ENCODE results near the gene GCHFR. TPM values are rescaled to one million over a fixed set of nuclear protein-coding genes. Genes with fewer than 3 reads are reported as not detected.

GCHFR gene
- total RNA-seq, 1 donor from 2014 or later = 1.6 TPM

DNA sequence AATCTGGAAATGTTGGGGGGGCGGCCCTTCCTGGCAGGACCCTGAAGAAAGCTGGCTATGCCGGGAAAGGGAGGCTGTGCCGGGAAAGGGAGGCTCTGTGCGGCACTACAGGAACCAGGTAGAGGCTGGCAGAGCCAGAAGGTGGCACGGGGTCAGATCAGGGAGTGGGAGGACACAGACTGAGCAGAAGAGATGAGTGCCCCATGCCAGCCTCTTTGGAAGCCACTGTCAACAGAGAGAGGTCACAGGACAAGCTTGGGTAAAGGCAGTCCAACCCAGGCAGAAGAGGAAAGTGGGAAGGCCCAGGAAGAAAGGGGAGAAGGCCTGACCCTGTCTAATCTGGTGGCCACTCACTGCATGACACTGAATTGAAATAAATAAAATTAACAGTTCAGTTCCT lies 7.4 kb downstream of the GCHFR start:
- TF ChIP-seq, protein P1, sequence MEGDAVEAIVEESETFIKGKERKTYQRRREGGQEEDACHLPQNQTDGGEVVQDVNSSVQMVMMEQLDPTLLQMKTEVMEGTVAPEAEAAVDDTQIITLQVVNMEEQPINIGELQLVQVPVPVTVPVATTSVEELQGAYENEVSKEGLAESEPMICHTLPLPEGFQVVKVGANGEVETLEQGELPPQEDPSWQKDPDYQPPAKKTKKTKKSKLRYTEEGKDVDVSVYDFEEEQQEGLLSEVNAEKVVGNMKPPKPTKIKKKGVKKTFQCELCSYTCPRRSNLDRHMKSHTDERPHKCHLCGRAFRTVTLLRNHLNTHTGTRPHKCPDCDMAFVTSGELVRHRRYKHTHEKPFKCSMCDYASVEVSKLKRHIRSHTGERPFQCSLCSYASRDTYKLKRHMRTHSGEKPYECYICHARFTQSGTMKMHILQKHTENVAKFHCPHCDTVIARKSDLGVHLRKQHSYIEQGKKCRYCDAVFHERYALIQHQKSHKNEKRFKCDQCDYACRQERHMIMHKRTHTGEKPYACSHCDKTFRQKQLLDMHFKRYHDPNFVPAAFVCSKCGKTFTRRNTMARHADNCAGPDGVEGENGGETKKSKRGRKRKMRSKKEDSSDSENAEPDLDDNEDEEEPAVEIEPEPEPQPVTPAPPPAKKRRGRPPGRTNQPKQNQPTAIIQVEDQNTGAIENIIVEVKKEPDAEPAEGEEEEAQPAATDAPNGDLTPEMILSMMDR (IDR thresholded peaks at IDR 0.05) = no peak
- Mint-ChIP-seq H3K27ac (ENCODE audit: unreplicated experiment) (no peak overlapping the region), H3K36me3 (ENCODE audit: low read depth) (peaks cover 12% of the 10 kb centered on the region), H3K9me3 (ENCODE audit: low read depth) (no peaks in the 10 kb centered on the region), H3K4me3 (ENCODE audit: unreplicated experiment) (no peak overlapping the region), H3K27me3 (ENCODE audit: low read depth) (no peaks in the 10 kb centered on the region), H3K4me1 (ENCODE audit: low read depth) (peaks cover 20% of the 10 kb centered on the region)
- no peak for DNase-seq (ENCODE audit: low spot score)

DNA sequence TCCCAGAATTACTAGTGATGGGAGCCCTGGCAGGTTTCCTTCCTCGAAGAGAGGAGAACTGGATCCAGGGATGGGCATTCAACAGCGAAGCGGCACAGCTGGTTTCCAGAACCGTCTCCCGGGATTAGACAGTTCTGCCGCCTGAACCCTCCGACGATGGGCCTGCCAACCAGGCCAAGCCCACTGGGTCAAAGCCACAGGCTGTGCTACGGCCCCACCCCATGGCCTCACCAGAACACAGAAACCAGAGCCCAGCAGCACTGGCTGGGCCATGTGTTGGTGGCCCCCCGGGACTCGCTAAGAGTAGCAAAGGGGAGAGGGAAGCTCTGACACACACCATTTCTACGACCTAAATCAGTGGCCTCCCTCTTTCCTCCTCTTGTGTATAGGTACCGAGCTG lies 8.1 kb downstream of the GCHFR start:
- TF ChIP-seq, protein P1 (IDR thresholded peaks at IDR 0.05) = no peak
- no peak for DNase-seq (ENCODE audit: low spot score)
- H3K4me3 Mint-ChIP-seq (ENCODE audit: unreplicated experiment) = no peak overlapping the region
- H3K4me1 Mint-ChIP-seq (ENCODE audit: low read depth) = peaks cover 19% of the 10 kb centered on the region
- peaks cover 17% of the 10 kb centered on the region for H3K36me3 Mint-ChIP-seq (ENCODE audit: low read depth)
- H3K9me3 Mint-ChIP-seq (ENCODE audit: low read depth) = no peaks in the 10 kb centered on the region
- H3K27ac Mint-ChIP-seq (ENCODE audit: unreplicated experiment) = no peak overlapping the region
- H3K27me3 Mint-ChIP-seq (ENCODE audit: low read depth) = no peaks in the 10 kb centered on the region

DNA sequence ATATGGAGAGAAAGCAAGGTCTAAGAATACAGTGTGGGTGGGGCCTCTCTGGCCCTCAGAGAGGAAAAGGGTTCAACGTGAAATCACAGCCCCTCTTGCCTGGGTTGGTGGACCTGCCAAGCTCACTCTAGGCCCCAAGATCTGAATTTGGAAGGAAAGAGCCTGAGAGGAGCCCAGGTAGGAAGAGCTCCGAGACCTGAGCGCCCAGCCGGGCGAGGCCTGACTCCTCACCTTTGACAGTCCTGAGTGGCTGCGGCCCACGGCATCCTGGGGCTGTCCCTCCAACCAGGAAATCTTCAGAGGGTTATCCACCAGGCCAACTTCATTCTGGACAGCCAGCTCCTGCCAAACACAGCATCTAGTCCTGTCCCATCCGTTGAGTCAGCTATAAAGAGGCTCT lies 9.6 kb downstream of the GCHFR start:
- no peaks in the 10 kb centered on the region for H3K9me3 Mint-ChIP-seq (ENCODE audit: low read depth)
- peaks cover 20% of the 10 kb centered on the region for H3K4me1 Mint-ChIP-seq (ENCODE audit: low read depth)
- H3K36me3 Mint-ChIP-seq (ENCODE audit: low read depth) = peaks cover 17% of the 10 kb centered on the region
- TF ChIP-seq, protein P1 (IDR thresholded peaks at IDR 0.05) = no peak
- no peak overlapping the region for H3K4me3 Mint-ChIP-seq (ENCODE audit: unreplicated experiment)
- no peak for DNase-seq (ENCODE audit: low spot score)
- no peaks in the 10 kb centered on the region for H3K27me3 Mint-ChIP-seq (ENCODE audit: low read depth)
- H3K27ac Mint-ChIP-seq (ENCODE audit: unreplicated experiment) = no peak overlapping the region

DNA sequence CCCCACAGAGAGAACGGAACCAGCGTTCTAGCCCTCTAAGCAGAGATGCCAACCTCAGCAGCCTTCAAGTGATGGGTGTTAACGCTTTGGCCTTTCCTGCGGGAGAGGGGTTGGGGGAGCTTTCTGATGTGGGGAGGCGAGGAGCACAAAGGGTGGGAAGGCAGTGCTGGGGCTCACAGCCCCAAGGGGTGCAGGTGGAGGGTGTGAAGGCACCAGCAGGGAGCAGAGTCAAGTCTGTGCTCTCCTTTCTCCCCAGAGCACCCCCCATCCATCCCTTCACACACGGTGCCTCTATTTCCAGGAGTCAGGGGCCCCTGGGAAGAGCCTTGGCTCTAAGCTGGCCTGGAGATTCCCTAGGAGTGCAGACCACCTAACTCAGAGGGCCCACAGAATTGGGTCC lies 10.0 kb downstream of the GCHFR start:
- Mint-ChIP-seq H3K27me3 (ENCODE audit: low read depth) (no peaks in the 10 kb centered on the region), H3K4me1 (ENCODE audit: low read depth) (peaks cover 20% of the 10 kb centered on the region), H3K36me3 (ENCODE audit: low read depth) (peaks cover 17% of the 10 kb centered on the region), H3K4me3 (ENCODE audit: unreplicated experiment) (no peak overlapping the region), H3K27ac (ENCODE audit: unreplicated experiment) (no peak overlapping the region), H3K9me3 (ENCODE audit: low read depth) (no peaks in the 10 kb centered on the region)
- TF ChIP-seq, protein P1 (IDR thresholded peaks at IDR 0.05) = no peak
- no peak for DNase-seq (ENCODE audit: low spot score)

DNA sequence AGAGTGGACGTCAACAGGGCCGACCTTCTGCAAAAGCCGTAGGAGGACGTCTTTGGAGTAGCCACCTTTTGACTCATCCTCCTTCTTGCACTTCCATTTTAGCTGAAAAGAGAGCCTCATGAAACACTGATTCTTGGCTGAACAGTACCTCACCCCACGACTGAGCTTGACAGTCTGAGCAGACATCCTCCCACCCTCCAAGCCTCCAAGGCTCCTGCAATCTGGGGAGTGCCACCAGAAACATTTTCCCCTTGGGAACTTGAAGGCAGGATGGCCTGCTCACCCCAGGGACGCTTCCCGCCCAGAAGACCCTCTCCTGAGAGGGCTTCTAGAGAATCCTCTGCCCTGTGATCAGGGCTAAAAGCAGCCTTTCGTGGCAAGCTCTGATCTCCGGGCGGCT lies 11.1 kb downstream of the GCHFR start:
- Mint-ChIP-seq H3K27me3 (ENCODE audit: low read depth) (no peaks in the 10 kb centered on the region), H3K4me3 (ENCODE audit: unreplicated experiment) (no peak overlapping the region), H3K4me1 (ENCODE audit: low read depth) (peaks cover 12% of the 10 kb centered on the region), H3K9me3 (ENCODE audit: low read depth) (no peaks in the 10 kb centered on the region), H3K36me3 (ENCODE audit: low read depth) (peaks cover 24% of the 10 kb centered on the region), H3K27ac (ENCODE audit: unreplicated experiment) (no peak overlapping the region)
- TF ChIP-seq, protein P1 (IDR thresholded peaks at IDR 0.05) = no peak
- DNase-seq (ENCODE audit: low spot score) = no peak

All from chondrocyte (in vitro differentiated cells).